Panc1 (cell line): ENCODE results near the gene FNTB. TPM values are rescaled to one million over a fixed set of nuclear protein-coding genes. Genes with fewer than 3 reads are reported as not detected.

ENCODE experiments used
- ATAC-seq: fragments of 200-7000 bp; cut with Tn5 transposase; 2 replicates; pipeline ENCODE4 v1.9.1; 2020; ENCODE audit warnings: mild to moderate bottlenecking, moderate library complexity
- BruUV-seq: library from RNA; stranded (reverse); fragments of 400-500 nt; replicated peaks from 2 replicates; lab custom pipeline; 2021; lab: Mats Ljungman, UMichigan
- CTCF ChIA-PET: fragments of 300-600 bp; sonication (Branson Sonifier 250); formaldehyde crosslinking; loops from one replicate; lab custom pipeline; 2022; ENCODE audit warnings: antibody characterized with exemption; lab: Charles Lee
- POLR2A ChIA-PET: fragments of 300-600 bp; sonication (Branson Sonifier 250); formaldehyde crosslinking; loops from one replicate; lab custom pipeline; 2022; ENCODE audit warnings: antibody characterized with exemption; lab: Charles Lee
- DNase-seq: peaks from one replicate; pipeline ENCODE4 v3.0.0-alpha.2; 2010; ENCODE audit warnings: low read depth, low spot score
- H3K27ac ChIP-seq: 2 replicates; pipeline ENCODE4 v1.5.1; 2011; ENCODE audit warnings: mild to moderate bottlenecking, low read length, inconsistent platforms
- H3K27me3 ChIP-seq: fragments of 200-500 bp; sonication (Bioruptor generic); 2 replicates; pipeline ENCODE4 v1.6.0; 2014; ENCODE audit warnings: low read length, inconsistent platforms; ENCODE audit not compliant: control insufficient read depth, insufficient read depth
- H3K36me3 ChIP-seq: fragments of 200-500 bp; sonication (Bioruptor generic); 2 replicates; pipeline ENCODE4 v1.5.1; 2014; ENCODE audit warnings: inconsistent platforms, mild to moderate bottlenecking, low read length, moderate library complexity; ENCODE audit not compliant: control insufficient read depth, insufficient read depth
- H3K4me1 ChIP-seq: 2 replicates; pipeline ENCODE4 v1.5.1; 2011; ENCODE audit warnings: inconsistent platforms, mild to moderate bottlenecking, low read length, moderate library complexity; ENCODE audit not compliant: control insufficient read depth, insufficient read depth
- H3K4me3 ChIP-seq, 2 experiments: 2 replicates each; pipeline ENCODE4 v1.5.1; 2011 to 2012; ENCODE audit warnings: low read depth in 2 of 2, low read length in 2 of 2, mild to moderate bottlenecking in 2 of 2, inconsistent platforms in 1 of 2, moderate library complexity in 1 of 2
- H3K9me3 ChIP-seq: fragments of 200-500 bp; sonication (Bioruptor generic); 2 replicates; pipeline ENCODE4 v1.5.1; 2014; ENCODE audit warnings: low read depth, mild to moderate bottlenecking, inconsistent platforms, low read length, moderate library complexity; ENCODE audit not compliant: control insufficient read depth, insufficient read depth
- POLR2AphosphoS5 ChIP-seq: IDR thresholded peaks from 2 replicates; pipeline ENCODE4 v1.6.1; 2012; ENCODE audit warnings: mild to moderate bottlenecking, low read depth, low read length, moderate library complexity
- SIN3A ChIP-seq: IDR thresholded peaks from 2 replicates; pipeline ENCODE4 v1.6.1; 2012; ENCODE audit warnings: low read depth, mild to moderate bottlenecking, low read length, moderate library complexity, borderline replicate concordance; ENCODE audit not compliant: insufficient read depth
- TCF7L2 ChIP-seq: IDR thresholded peaks from 2 replicates; pipeline ENCODE4 v1.6.1; 2011; ENCODE audit warnings: mild to moderate bottlenecking, low read depth, low read length, inconsistent platforms
- in situ Hi-C: cut with HindIII; loops from 2 replicates; pipeline ENCODE4 v1.10.0; 2016; ENCODE audit warnings: low sequenced_read_pairs, low pct_unique_long_range_greater_than_20kb
- intact Hi-C: fragments of 100-400 bp; cut with micrococcal nuclease; formaldehyde crosslinking; loops from one replicate; pipeline ENCODE4 v1.10.0; 2022; ENCODE audit not compliant: unreplicated experiment
- total RNA-seq: library from RNA; stranded (reverse); gene quantifications from one replicate; pipeline ENCODE4 v1.2.1, GENCODE V29; 2021; ENCODE audit not compliant: unreplicated experiment
- TF ChIP-seq, protein P1 (sequence below): fragments of 450-650 bp; IDR thresholded peaks from 2 replicates; pipeline ENCODE4 v1.5.1; 2017; ENCODE audit warnings: mild to moderate bottlenecking
- TF ChIP-seq, protein P2 (sequence below), 2 experiments: IDR thresholded peaks; 2 replicates each; pipeline ENCODE4 v1.6.1; 2011 to 2012; ENCODE audit warnings: low read depth in 2 of 2, control low read depth in 1 of 2, low read length in 1 of 2, mild to moderate bottlenecking in 1 of 2, moderate library complexity in 1 of 2; ENCODE audit not compliant: insufficient read depth in 1 of 2

Gene FNTB
- total RNA-seq, 1 experiment from 2014 or later, result 13.3 TPM

DNA sequence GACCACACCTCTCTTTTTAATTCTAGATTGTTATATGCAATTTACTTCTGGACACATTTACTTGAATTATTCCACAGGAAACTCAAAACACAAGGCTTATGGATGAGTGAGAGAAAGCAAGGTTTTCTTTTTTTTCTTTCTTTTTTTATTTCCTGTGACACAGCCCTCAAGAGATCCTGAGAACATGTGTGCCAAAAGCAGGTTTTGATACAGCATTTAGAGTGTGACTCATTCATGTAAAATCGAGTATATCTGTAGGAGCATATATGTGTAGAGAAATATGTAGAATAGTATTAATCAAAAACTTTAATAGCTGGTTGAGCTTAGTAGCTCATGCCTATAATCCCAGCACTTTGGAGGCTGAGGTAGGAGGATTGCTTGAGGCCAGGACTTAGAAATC is 120.0 kb downstream of the FNTB start:
- ChIA-PET POLR2A (no interaction called here), CTCF (no interaction called here)
- Histone ChIP-seq H3K4me1 (0 out of 2 replicates have a peak, but pooled peaks cover 2% of the 10 kb centered on the region), H3K36me3 (peaks cover 3% of the 10 kb centered on the region; the same call in 1 of the 2 replicates), H3K4me3 (no peak overlapping the region), H3K27me3 (no peaks in the 10 kb centered on the region), H3K9me3 (no peaks in the 10 kb centered on the region), H3K27ac (no peak overlapping the region)
- intact Hi-C loops, result no loop called here
- DNase-seq (no peak), ATAC-seq (no peak)
- TF ChIP-seq SIN3A (no peak), TCF7L2 (no peak), POLR2AphosphoS5 (no peak)
- TF ChIP-seq, protein P1, sequence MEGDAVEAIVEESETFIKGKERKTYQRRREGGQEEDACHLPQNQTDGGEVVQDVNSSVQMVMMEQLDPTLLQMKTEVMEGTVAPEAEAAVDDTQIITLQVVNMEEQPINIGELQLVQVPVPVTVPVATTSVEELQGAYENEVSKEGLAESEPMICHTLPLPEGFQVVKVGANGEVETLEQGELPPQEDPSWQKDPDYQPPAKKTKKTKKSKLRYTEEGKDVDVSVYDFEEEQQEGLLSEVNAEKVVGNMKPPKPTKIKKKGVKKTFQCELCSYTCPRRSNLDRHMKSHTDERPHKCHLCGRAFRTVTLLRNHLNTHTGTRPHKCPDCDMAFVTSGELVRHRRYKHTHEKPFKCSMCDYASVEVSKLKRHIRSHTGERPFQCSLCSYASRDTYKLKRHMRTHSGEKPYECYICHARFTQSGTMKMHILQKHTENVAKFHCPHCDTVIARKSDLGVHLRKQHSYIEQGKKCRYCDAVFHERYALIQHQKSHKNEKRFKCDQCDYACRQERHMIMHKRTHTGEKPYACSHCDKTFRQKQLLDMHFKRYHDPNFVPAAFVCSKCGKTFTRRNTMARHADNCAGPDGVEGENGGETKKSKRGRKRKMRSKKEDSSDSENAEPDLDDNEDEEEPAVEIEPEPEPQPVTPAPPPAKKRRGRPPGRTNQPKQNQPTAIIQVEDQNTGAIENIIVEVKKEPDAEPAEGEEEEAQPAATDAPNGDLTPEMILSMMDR, result no peak
- TF ChIP-seq, protein P2, sequence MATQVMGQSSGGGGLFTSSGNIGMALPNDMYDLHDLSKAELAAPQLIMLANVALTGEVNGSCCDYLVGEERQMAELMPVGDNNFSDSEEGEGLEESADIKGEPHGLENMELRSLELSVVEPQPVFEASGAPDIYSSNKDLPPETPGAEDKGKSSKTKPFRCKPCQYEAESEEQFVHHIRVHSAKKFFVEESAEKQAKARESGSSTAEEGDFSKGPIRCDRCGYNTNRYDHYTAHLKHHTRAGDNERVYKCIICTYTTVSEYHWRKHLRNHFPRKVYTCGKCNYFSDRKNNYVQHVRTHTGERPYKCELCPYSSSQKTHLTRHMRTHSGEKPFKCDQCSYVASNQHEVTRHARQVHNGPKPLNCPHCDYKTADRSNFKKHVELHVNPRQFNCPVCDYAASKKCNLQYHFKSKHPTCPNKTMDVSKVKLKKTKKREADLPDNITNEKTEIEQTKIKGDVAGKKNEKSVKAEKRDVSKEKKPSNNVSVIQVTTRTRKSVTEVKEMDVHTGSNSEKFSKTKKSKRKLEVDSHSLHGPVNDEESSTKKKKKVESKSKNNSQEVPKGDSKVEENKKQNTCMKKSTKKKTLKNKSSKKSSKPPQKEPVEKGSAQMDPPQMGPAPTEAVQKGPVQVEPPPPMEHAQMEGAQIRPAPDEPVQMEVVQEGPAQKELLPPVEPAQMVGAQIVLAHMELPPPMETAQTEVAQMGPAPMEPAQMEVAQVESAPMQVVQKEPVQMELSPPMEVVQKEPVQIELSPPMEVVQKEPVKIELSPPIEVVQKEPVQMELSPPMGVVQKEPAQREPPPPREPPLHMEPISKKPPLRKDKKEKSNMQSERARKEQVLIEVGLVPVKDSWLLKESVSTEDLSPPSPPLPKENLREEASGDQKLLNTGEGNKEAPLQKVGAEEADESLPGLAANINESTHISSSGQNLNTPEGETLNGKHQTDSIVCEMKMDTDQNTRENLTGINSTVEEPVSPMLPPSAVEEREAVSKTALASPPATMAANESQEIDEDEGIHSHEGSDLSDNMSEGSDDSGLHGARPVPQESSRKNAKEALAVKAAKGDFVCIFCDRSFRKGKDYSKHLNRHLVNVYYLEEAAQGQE (IDR thresholded peaks at IDR 0.05; ENCODE audit: insufficient read depth in 1 of 2, low read depth in 2 of 2, low read length in 1 of 2), result no peak
- in situ Hi-C loops, result no loop called here
- no TSS peak for BruUV-seq

DNA sequence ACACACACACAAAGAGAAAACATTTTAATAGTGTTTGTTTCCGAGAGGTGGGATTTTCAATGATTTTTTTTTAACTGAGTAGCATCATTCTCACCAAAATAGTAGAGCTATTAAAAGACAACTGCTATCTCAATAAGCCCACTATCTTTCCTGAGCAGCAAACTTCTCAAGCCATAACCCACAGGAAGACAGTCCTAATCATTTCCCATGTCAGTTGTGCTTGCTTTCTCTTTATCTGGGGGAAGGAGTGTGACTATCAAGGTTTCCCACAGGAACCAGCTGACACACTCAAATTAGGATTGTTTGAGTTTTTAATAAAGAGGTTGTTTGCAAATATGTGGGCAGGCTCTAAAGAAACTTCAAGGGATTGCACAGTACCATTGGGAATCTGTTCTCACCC is 120.5 kb downstream of the FNTB start:
- intact Hi-C loops, result no loop called here
- in situ Hi-C loops, result no loop called here
- BruUV-seq, result no TSS peak
- Histone ChIP-seq H3K4me3 (no peak overlapping the region), H3K9me3 (no peaks in the 10 kb centered on the region), H3K4me1 (0 out of 2 replicates have a peak, but pooled peaks cover 2% of the 10 kb centered on the region), H3K36me3 (no peaks in the 10 kb centered on the region), H3K27me3 (no peaks in the 10 kb centered on the region), H3K27ac (no peak overlapping the region)
- ChIA-PET POLR2A (no interaction called here), CTCF (no interaction called here)
- DNase-seq, result no peak
- TF ChIP-seq, protein P2 (IDR thresholded peaks at IDR 0.05; ENCODE audit: insufficient read depth in 1 of 2, low read depth in 2 of 2, low read length in 1 of 2), result no peak
- TF ChIP-seq, protein P1, result no peak
- no peak for TF ChIP-seq TCF7L2
- TF ChIP-seq POLR2AphosphoS5, result no peak
- TF ChIP-seq SIN3A, result no peak
- no peak for ATAC-seq
